Measurements from ENCODE around the gene EXOC3. TPM values are rescaled to one million over a fixed set of nuclear protein-coding genes. Genes with fewer than 3 reads are reported as not detected.

The EXOC3 gene
- total RNA-seq, 1 experiment from 2014 or later: 52.4 TPM

DNA sequence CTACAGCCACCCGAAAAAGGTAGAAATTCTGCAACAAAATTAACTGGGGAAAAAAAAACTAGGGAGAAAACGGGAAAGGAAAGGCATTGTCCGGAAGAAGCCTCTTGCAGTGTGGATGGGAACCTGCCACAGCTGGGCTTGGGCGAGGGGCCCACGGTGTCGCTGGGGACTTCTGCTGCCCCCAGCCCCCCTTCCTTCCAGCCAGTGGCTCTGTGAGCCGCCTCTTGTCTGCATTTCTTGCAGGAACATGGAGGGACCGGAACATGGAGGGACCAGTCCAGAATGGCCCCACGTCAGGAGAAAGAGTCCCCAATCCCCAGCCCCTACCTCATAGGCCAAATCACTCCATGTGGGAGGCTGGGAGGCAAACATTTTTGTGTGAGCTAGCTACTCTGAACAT lies 36.9 kb upstream of the EXOC3 start:
- H3K9ac ChIP-seq (ENCODE audit: low read length): no peak overlapping the region
- no peak overlapping the region for H3K27ac ChIP-seq (ENCODE audit: low read depth, low read length)
- no peaks in the 10 kb centered on the region for H3K36me3 ChIP-seq (ENCODE audit: control insufficient read depth in 1 of 2, insufficient read depth in 2 of 2, low read length in 2 of 2)
- no peaks in the 10 kb centered on the region for H3K79me2 ChIP-seq (ENCODE audit: insufficient read depth, low read length)
- no peak overlapping the region for H3K4me2 ChIP-seq (ENCODE audit: low read length)
- no peak for ATAC-seq
- ChIA-PET CTCF (no interaction called here), POLR2A (no interaction called here), RAD21 (ENCODE audit: low non-redundant PET in 1 of 2, low total read pairs in 2 of 2, uncharacterized antibody in 2 of 2, unreplicated experiment in 2 of 2) (no interaction called here)
- no peak overlapping the region for H2AFZ ChIP-seq (ENCODE audit: low read depth, low read length, poor library complexity, severe bottlenecking)
- no peaks in the 10 kb centered on the region for H4K20me1 ChIP-seq (ENCODE audit: insufficient read depth)
- no peaks in the 10 kb centered on the region for H3K9me3 ChIP-seq (ENCODE audit: control insufficient read depth in 1 of 2, insufficient read depth in 1 of 2, low read depth in 1 of 2, low read length in 2 of 2)
- TF ChIP-seq CBX3 (IDR thresholded peaks at IDR 0.05; ENCODE audit: low read depth) (no peak), EGR1 (IDR thresholded peaks at IDR 0.05; ENCODE audit: low read depth) (no peak), ELF1 (IDR thresholded peaks at IDR 0.05; ENCODE audit: borderline replicate concordance, low read depth) (no peak), CEBPB (IDR thresholded peaks at IDR 0.05; ENCODE audit: low read depth) (no peak), FOSL1 (IDR thresholded peaks at IDR 0.05; ENCODE audit: low read depth) (no peak), RAD21 (IDR thresholded peaks at IDR 0.05; ENCODE audit: low read depth) (no peak), TCF7L2 (IDR thresholded peaks at IDR 0.05; ENCODE audit: borderline replicate concordance, extremely low read depth, insufficient read depth, insufficient read length) (no peak), ZFX (IDR thresholded peaks at IDR 0.05) (no peak), SIN3A (IDR thresholded peaks at IDR 0.05; ENCODE audit: low read depth) (no peak), POLR2A (IDR thresholded peaks at IDR 0.05; ENCODE audit: borderline replicate concordance, extremely low read depth, insufficient read depth, insufficient read length) (no peak), POLR2AphosphoS5 (IDR thresholded peaks at IDR 0.05; ENCODE audit: low read depth, low read length) (no peak), MAX (IDR thresholded peaks at IDR 0.05) (no peak), ATF3 (IDR thresholded peaks at IDR 0.05) (no peak), EZH2phosphoT487 (IDR thresholded peaks at IDR 0.05; ENCODE audit: borderline replicate concordance) (no peak), JUND (IDR thresholded peaks at IDR 0.05) (no peak)
- TF ChIP-seq, protein P1, sequence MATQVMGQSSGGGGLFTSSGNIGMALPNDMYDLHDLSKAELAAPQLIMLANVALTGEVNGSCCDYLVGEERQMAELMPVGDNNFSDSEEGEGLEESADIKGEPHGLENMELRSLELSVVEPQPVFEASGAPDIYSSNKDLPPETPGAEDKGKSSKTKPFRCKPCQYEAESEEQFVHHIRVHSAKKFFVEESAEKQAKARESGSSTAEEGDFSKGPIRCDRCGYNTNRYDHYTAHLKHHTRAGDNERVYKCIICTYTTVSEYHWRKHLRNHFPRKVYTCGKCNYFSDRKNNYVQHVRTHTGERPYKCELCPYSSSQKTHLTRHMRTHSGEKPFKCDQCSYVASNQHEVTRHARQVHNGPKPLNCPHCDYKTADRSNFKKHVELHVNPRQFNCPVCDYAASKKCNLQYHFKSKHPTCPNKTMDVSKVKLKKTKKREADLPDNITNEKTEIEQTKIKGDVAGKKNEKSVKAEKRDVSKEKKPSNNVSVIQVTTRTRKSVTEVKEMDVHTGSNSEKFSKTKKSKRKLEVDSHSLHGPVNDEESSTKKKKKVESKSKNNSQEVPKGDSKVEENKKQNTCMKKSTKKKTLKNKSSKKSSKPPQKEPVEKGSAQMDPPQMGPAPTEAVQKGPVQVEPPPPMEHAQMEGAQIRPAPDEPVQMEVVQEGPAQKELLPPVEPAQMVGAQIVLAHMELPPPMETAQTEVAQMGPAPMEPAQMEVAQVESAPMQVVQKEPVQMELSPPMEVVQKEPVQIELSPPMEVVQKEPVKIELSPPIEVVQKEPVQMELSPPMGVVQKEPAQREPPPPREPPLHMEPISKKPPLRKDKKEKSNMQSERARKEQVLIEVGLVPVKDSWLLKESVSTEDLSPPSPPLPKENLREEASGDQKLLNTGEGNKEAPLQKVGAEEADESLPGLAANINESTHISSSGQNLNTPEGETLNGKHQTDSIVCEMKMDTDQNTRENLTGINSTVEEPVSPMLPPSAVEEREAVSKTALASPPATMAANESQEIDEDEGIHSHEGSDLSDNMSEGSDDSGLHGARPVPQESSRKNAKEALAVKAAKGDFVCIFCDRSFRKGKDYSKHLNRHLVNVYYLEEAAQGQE (IDR thresholded peaks at IDR 0.05; ENCODE audit: low read depth): no peak
- TF ChIP-seq, protein P2, sequence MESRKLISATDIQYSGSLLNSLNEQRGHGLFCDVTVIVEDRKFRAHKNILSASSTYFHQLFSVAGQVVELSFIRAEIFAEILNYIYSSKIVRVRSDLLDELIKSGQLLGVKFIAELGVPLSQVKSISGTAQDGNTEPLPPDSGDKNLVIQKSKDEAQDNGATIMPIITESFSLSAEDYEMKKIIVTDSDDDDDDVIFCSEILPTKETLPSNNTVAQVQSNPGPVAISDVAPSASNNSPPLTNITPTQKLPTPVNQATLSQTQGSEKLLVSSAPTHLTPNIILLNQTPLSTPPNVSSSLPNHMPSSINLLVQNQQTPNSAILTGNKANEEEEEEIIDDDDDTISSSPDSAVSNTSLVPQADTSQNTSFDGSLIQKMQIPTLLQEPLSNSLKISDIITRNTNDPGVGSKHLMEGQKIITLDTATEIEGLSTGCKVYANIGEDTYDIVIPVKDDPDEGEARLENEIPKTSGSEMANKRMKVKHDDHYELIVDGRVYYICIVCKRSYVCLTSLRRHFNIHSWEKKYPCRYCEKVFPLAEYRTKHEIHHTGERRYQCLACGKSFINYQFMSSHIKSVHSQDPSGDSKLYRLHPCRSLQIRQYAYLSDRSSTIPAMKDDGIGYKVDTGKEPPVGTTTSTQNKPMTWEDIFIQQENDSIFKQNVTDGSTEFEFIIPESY (IDR thresholded peaks at IDR 0.05; ENCODE audit: extremely low read depth, insufficient replicate concordance, low read length): no peak
- no peak for DNase-seq (ENCODE audit: low read depth, low spot score)
- BruUV-seq (replicated peaks): no TSS peak
- intact Hi-C loops (cut with micrococcal nuclease): no loop called here
- H3K4me1 ChIP-seq (ENCODE audit: control insufficient read depth in 1 of 2, insufficient read depth in 2 of 2, low read length in 2 of 2): peaks cover 0 to 35% of the 10 kb centered on the region in 2 experiments; a peak in 2 of 4 replicates
- no peak overlapping the region for H3K4me3 ChIP-seq (replicated peaks in 1 of 2; ENCODE audit: low read depth in 1 of 2, low read length in 2 of 2)
- no peaks in the 10 kb centered on the region for H3K27me3 ChIP-seq (ENCODE audit: insufficient read depth, low read length)
- no peaks in the 10 kb centered on the region for H3K9me2 ChIP-seq (ENCODE audit: insufficient read depth)
